SK-N-SH (cell line): ENCODE results near the gene TRIM9. TPM values are rescaled to one million over a fixed set of nuclear protein-coding genes. Genes with fewer than 3 reads are reported as not detected.

Source experiments
- CTCF ChIA-PET: fragments of 300-600, 350-600 bp; formaldehyde crosslinking; extraction: SDS; loops from one replicate; lab custom pipeline; 2021; lab: Yijun Ruan, JAX
- POLR2A ChIA-PET: fragments of 350-600 bp; sonication (Branson Sonifier 250); formaldehyde crosslinking; extraction: SDS; loops from one replicate; lab custom pipeline; 2020; ENCODE audit warnings: antibody characterized with exemption, inconsistent platforms; lab: Yijun Ruan, JAX
- DNase-seq: peaks from one replicate; pipeline ENCODE4 v3.0.0; 2012
- H2AFZ ChIP-seq: fragments of 200-600 bp; sonication (generic); 2 replicates; pipeline ENCODE4 v1.8.1; 2016; ENCODE audit warnings: antibody characterized with exemption, mild to moderate bottlenecking, low read depth
- H3F3A ChIP-seq: fragments of 200-600 bp; sonication (generic); replicated peaks from 2 replicates; pipeline ENCODE3; 2016; ENCODE audit warnings: antibody characterized with exemption, mild to moderate bottlenecking; ENCODE audit not compliant: insufficient read depth
- H3K27ac ChIP-seq, 2 experiments: fragments of 200-500 bp in 1 of 2; fragments of 200-600 bp in 1 of 2; sonication (Bioruptor generic) in 1 of 2; sonication (generic), shearing (Covaris generic) in 1 of 2; 2 replicates each; pipeline versions ENCODE4 v1.5.1 to v1.6.1; 2014 to 2016; ENCODE audit warnings: low read depth in 2 of 2, inconsistent platforms in 1 of 2, low read length in 1 of 2, mild to moderate bottlenecking in 1 of 2, mixed read lengths in 1 of 2
- H3K27me3 ChIP-seq: fragments of 200-600 bp; sonication (generic), shearing (Covaris generic); 2 replicates; pipeline ENCODE4 v1.6.1; 2016; ENCODE audit warnings: mixed run types; ENCODE audit not compliant: insufficient read depth
- H3K36me3 ChIP-seq, 2 experiments: fragments of 200-500 bp in 1 of 2; fragments of 200-600 bp in 1 of 2; sonication (Bioruptor generic) in 1 of 2; sonication (generic) in 1 of 2; replicated peaks in 1 of 2; 2 replicates each; pipeline versions ENCODE3 to v1.5.1; 2014 to 2016; ENCODE audit warnings: low read length in 1 of 2, mild to moderate bottlenecking in 1 of 2; ENCODE audit not compliant: insufficient read depth in 2 of 2, control insufficient read depth in 1 of 2
- H3K4me1 ChIP-seq, 2 experiments: fragments of 200-500 bp in 1 of 2; fragments of 200-600 bp in 1 of 2; sonication (Bioruptor generic) in 1 of 2; sonication (generic), shearing (Covaris generic) in 1 of 2; 2 replicates each; pipeline versions ENCODE4 v1.5.1 to v1.6.1; 2014 to 2016; ENCODE audit warnings: low read depth in 1 of 2, low read length in 1 of 2, mixed run types in 1 of 2; ENCODE audit not compliant: insufficient read depth in 2 of 2, control insufficient read depth in 1 of 2
- H3K4me2 ChIP-seq: fragments of 200-600 bp; sonication (generic), shearing (Covaris generic); 2 replicates; pipeline ENCODE4 v1.6.1; 2017; ENCODE audit warnings: mixed run types
- H3K4me3 ChIP-seq, 2 experiments: fragments of 200-500 bp in 1 of 2; fragments of 200-600 bp in 1 of 2; sonication (Bioruptor generic) in 1 of 2; sonication (generic), shearing (Covaris generic) in 1 of 2; 2 replicates each; pipeline versions ENCODE4 v1.5.1 to v1.8.1; 2014 to 2016; ENCODE audit warnings: low read depth in 2 of 2, inconsistent platforms in 1 of 2, low read length in 1 of 2, mild to moderate bottlenecking in 1 of 2, mixed read lengths in 1 of 2, moderate library complexity in 1 of 2
- H3K79me2 ChIP-seq: fragments of 200-600 bp; sonication (generic); 2 replicates; pipeline ENCODE4 v1.8.1; 2017; ENCODE audit warnings: mild to moderate bottlenecking; ENCODE audit not compliant: insufficient read depth
- H3K9ac ChIP-seq: fragments of 200-600 bp; sonication (generic); 2 replicates; pipeline ENCODE4 v1.6.1; 2017; ENCODE audit warnings: mixed run types
- H3K9me2 ChIP-seq: fragments of 200-600 bp; sonication (generic); 2 replicates; pipeline ENCODE4 v1.6.1; 2017; ENCODE audit warnings: mixed run types
- H3K9me3 ChIP-seq: fragments of 200-600 bp; sonication (generic); 2 replicates; pipeline ENCODE4 v1.6.1; 2017; ENCODE audit warnings: mixed run types, mild to moderate bottlenecking, moderate library complexity
- H4K20me1 ChIP-seq: fragments of 200-600 bp; sonication (generic); 2 replicates; pipeline ENCODE4 v1.6.1; 2017; ENCODE audit warnings: mild to moderate bottlenecking, mixed run types; ENCODE audit not compliant: insufficient read depth
- EP300 ChIP-seq, 2 experiments: IDR thresholded peaks; 2 replicates each; pipeline versions ENCODE4 v1.4.0 to v1.6.1; 2012; ENCODE audit warnings: borderline replicate concordance in 1 of 2, low read depth in 1 of 2, low read length in 1 of 2
- EZH2phosphoT487 ChIP-seq: fragments of 200-600 bp; sonication (generic); IDR thresholded peaks from 2 replicates; pipeline ENCODE4 v1.6.1; 2017; ENCODE audit warnings: low read depth, mixed run types, mild to moderate bottlenecking, antibody characterized with exemption, moderate library complexity, borderline replicate concordance
- FOSL2 ChIP-seq: IDR thresholded peaks from 2 replicates; pipeline ENCODE4 v1.4.0; 2012; ENCODE audit warnings: low read depth, mild to moderate bottlenecking, moderate library complexity, borderline replicate concordance
- FOXM1 ChIP-seq: IDR thresholded peaks from 2 replicates; pipeline ENCODE4 v1.4.0; 2012; ENCODE audit warnings: low read depth, mild to moderate bottlenecking
- GATA2 ChIP-seq: sonication (generic); formaldehyde crosslinking; IDR thresholded peaks from 2 replicates; pipeline ENCODE4 v1.5.0; 2020; ENCODE audit warnings: mild to moderate bottlenecking, missing genetic modification reagents
- JUND ChIP-seq: IDR thresholded peaks from 2 replicates; pipeline ENCODE4 v1.4.0; 2012
- MEF2A ChIP-seq: IDR thresholded peaks from 2 replicates; pipeline ENCODE4 v1.4.0; 2012; ENCODE audit warnings: low read depth, borderline replicate concordance
- MXI1 ChIP-seq: IDR thresholded peaks from 2 replicates; pipeline ENCODE4 v1.6.1; 2012; ENCODE audit warnings: mild to moderate bottlenecking, low read depth, low read length, improper control_type of control experiment
- NFIC ChIP-seq: IDR thresholded peaks from 2 replicates; pipeline ENCODE4 v1.4.0; 2012; ENCODE audit warnings: borderline replicate concordance
- NRF1 ChIP-seq: IDR thresholded peaks from 2 replicates; pipeline ENCODE4 v1.6.1; 2012; ENCODE audit warnings: low read depth, mild to moderate bottlenecking, low read length
- POLR2AphosphoS5 ChIP-seq: IDR thresholded peaks from 2 replicates; pipeline ENCODE4 v1.6.1; 2012; ENCODE audit warnings: low read depth, low read length
- RAD21 ChIP-seq: IDR thresholded peaks from 2 replicates; pipeline ENCODE4 v1.6.1; 2012; ENCODE audit warnings: mild to moderate bottlenecking, low read length
- RCOR1 ChIP-seq: fragments of 150-350 bp; IDR thresholded peaks from 2 replicates; pipeline ENCODE4 v1.6.1; 2017; ENCODE audit warnings: antibody characterized with exemption, low read length
- RXRA ChIP-seq: IDR thresholded peaks from 2 replicates; pipeline ENCODE4 v1.4.0; 2012; ENCODE audit warnings: low read depth, mild to moderate bottlenecking, borderline replicate concordance
- SIN3A ChIP-seq: IDR thresholded peaks from 2 replicates; pipeline ENCODE4 v1.6.1; 2012; ENCODE audit warnings: low read depth, mild to moderate bottlenecking, low read length, moderate library complexity, borderline replicate concordance
- TAF1 ChIP-seq: IDR thresholded peaks from 2 replicates; pipeline ENCODE4 v1.6.1; 2012; ENCODE audit warnings: low read depth, mild to moderate bottlenecking, low read length, moderate library complexity, borderline replicate concordance
- TCF12 ChIP-seq: IDR thresholded peaks from 2 replicates; pipeline ENCODE4 v1.4.0; 2012
- TEAD4 ChIP-seq: IDR thresholded peaks from 2 replicates; pipeline ENCODE4 v1.4.0; 2012; ENCODE audit warnings: mild to moderate bottlenecking, borderline replicate concordance; ENCODE audit not compliant: insufficient read depth
- YY1 ChIP-seq: IDR thresholded peaks from 2 replicates; pipeline ENCODE4 v1.4.0; 2012; ENCODE audit warnings: low read depth, mild to moderate bottlenecking
- WGBS: methylation state at CpG from one replicate; pipeline ENCODE4 v1.1.6; 2017; ENCODE audit warnings: low lambda C conversion rate; 5-methylcytosine and 5-hydroxymethylcytosine counted together
- polyA plus RNA-seq, 3 experiments: library from polyadenylated mRNA; depleted of rRNA; stranded (reverse); fragments of >200 nt; gene quantifications; 2 replicates each; pipeline ENCODE4 v1.2.3, GENCODE V29; 2012
- TF ChIP-seq, protein P1 (sequence below): IDR thresholded peaks from 2 replicates; pipeline ENCODE4 v1.4.0; 2012; ENCODE audit warnings: low read depth
- TF ChIP-seq, protein P2 (sequence below): fragments of 150-350 bp; IDR thresholded peaks from 2 replicates; pipeline ENCODE4 v1.6.1; 2017; ENCODE audit warnings: antibody characterized with exemption, low read length, low read depth, borderline replicate concordance
- TF ChIP-seq, protein P3 (sequence below): fragments of 150-350 bp; IDR thresholded peaks from 2 replicates; pipeline ENCODE4 v1.6.1; 2016; ENCODE audit warnings: mild to moderate bottlenecking, low read depth, low read length
- TF ChIP-seq, protein P4 (sequence below): IDR thresholded peaks from 2 replicates; pipeline ENCODE4; 2012
- TF ChIP-seq, protein P5 (sequence below): IDR thresholded peaks from 2 replicates; pipeline ENCODE4 v1.6.1; 2012; ENCODE audit warnings: mild to moderate bottlenecking, low read depth, low read length, moderate library complexity

Gene TRIM9
- polyA plus RNA-seq, 1 of the 3 experiments (the other 2 are of a cell fraction), result 3.9 TPM

DNA sequence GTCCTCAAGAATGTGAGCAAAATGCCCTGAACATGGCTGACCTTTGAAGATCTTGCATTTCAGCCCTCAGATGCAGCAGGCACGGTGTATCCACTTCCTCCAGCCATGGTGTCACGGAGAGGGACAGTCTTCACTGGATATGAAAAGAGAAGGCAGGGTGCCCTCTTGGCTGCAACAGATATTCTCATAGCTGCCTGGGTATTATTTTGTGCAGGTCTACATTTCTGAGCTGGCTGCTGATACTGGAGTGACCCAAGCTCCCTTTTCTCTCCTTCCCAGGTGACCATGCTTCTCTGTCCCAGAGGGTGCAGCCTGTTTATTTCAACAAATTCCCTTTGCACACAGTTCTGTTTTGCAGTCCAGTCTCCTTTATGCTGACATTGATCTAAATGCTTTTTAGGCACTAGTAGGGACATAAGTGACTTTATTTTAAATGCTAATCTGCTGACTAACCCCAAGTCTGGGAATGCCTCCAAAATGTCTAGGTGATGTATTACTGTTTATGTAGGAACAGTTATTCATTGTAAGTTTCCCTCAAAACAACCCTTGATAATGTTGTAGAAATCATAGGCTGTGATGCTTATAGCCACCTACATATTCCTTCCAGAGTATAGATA lies 133.2 kb downstream of the TRIM9 start:
- peak overlapping the region; percentile 87 to 90 for H3K27ac ChIP-seq
- peaks cover 60% of the 10 kb centered on the region for H3F3A ChIP-seq
- H3K9ac ChIP-seq, result peak overlapping the region; percentile 43; the same call in 1 of the 2 replicates
- H3K27me3 ChIP-seq, result no peaks in the 10 kb centered on the region
- H3K4me3 ChIP-seq, result peak overlapping the region; percentile 31 to 56; a peak in 3 of 4 replicates
- H4K20me1 ChIP-seq, result no peaks in the 10 kb centered on the region
- peak; percentile 32 for DNase-seq
- H2AFZ ChIP-seq, result no peak overlapping the region
- 10% methylated on average over 2 of the region's 2 CpGs for WGBS
- TF ChIP-seq POLR2AphosphoS5, result peak; percentile 49; the same call in 1 of the 2 replicates
- peak; percentile 70; the same call in 1 of the 2 replicates for TF ChIP-seq YY1
- peak; percentile 90 for TF ChIP-seq FOSL2
- TF ChIP-seq, protein P1, sequence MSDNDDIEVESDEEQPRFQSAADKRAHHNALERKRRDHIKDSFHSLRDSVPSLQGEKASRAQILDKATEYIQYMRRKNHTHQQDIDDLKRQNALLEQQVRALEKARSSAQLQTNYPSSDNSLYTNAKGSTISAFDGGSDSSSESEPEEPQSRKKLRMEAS, result 0 out of 2 replicates have a peak, but pooled peaks have one; percentile 25
- TF ChIP-seq, protein P2, sequence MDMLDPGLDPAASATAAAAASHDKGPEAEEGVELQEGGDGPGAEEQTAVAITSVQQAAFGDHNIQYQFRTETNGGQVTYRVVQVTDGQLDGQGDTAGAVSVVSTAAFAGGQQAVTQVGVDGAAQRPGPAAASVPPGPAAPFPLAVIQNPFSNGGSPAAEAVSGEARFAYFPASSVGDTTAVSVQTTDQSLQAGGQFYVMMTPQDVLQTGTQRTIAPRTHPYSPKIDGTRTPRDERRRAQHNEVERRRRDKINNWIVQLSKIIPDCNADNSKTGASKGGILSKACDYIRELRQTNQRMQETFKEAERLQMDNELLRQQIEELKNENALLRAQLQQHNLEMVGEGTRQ, result no peak
- no peak for TF ChIP-seq GATA2
- TF ChIP-seq TAF1, result 0 out of 2 replicates have a peak, but pooled peaks have one; percentile 13
- peak; percentile 83; the same call in 1 of the 2 replicates for TF ChIP-seq RXRA
- 0 out of 2 replicates have a peak, but pooled peaks have one; percentile 58 for TF ChIP-seq MEF2A
- TF ChIP-seq, protein P3, sequence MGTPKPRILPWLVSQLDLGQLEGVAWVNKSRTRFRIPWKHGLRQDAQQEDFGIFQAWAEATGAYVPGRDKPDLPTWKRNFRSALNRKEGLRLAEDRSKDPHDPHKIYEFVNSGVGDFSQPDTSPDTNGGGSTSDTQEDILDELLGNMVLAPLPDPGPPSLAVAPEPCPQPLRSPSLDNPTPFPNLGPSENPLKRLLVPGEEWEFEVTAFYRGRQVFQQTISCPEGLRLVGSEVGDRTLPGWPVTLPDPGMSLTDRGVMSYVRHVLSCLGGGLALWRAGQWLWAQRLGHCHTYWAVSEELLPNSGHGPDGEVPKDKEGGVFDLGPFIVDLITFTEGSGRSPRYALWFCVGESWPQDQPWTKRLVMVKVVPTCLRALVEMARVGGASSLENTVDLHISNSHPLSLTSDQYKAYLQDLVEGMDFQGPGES, result no peak
- no peak for TF ChIP-seq RAD21
- TF ChIP-seq NRF1, result no peak
- TF ChIP-seq SIN3A, result no peak; the same call in 1 of the 2 replicates
- TF ChIP-seq EZH2phosphoT487, result no peak
- TF ChIP-seq MXI1, result no peak
- peak; percentile 98 for TF ChIP-seq JUND
- TF ChIP-seq TCF12, result peak; percentile 94
- TF ChIP-seq, protein P4, sequence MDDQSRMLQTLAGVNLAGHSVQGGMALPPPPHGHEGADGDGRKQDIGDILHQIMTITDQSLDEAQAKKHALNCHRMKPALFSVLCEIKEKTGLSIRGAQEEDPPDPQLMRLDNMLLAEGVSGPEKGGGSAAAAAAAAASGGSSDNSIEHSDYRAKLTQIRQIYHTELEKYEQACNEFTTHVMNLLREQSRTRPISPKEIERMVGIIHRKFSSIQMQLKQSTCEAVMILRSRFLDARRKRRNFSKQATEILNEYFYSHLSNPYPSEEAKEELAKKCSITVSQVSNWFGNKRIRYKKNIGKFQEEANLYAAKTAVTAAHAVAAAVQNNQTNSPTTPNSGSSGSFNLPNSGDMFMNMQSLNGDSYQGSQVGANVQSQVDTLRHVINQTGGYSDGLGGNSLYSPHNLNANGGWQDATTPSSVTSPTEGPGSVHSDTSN, result peak; percentile 99
- TF ChIP-seq NFIC, result peak; percentile 98
- TF ChIP-seq EP300 (IDR thresholded peaks at IDR 0.05; ENCODE audit: borderline replicate concordance in 1 of 2, low read depth in 1 of 2, low read length in 1 of 2), result peak; percentile 56 to 93
- TF ChIP-seq RCOR1, result no peak
- TF ChIP-seq, protein P5, sequence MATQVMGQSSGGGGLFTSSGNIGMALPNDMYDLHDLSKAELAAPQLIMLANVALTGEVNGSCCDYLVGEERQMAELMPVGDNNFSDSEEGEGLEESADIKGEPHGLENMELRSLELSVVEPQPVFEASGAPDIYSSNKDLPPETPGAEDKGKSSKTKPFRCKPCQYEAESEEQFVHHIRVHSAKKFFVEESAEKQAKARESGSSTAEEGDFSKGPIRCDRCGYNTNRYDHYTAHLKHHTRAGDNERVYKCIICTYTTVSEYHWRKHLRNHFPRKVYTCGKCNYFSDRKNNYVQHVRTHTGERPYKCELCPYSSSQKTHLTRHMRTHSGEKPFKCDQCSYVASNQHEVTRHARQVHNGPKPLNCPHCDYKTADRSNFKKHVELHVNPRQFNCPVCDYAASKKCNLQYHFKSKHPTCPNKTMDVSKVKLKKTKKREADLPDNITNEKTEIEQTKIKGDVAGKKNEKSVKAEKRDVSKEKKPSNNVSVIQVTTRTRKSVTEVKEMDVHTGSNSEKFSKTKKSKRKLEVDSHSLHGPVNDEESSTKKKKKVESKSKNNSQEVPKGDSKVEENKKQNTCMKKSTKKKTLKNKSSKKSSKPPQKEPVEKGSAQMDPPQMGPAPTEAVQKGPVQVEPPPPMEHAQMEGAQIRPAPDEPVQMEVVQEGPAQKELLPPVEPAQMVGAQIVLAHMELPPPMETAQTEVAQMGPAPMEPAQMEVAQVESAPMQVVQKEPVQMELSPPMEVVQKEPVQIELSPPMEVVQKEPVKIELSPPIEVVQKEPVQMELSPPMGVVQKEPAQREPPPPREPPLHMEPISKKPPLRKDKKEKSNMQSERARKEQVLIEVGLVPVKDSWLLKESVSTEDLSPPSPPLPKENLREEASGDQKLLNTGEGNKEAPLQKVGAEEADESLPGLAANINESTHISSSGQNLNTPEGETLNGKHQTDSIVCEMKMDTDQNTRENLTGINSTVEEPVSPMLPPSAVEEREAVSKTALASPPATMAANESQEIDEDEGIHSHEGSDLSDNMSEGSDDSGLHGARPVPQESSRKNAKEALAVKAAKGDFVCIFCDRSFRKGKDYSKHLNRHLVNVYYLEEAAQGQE, result no peak
- TF ChIP-seq TEAD4, result peak; percentile 85
- peak; percentile 60; the same call in 1 of the 2 replicates for TF ChIP-seq FOXM1
- peak overlapping the region; percentile 86 for H3K4me2 ChIP-seq
- H3K9me3 ChIP-seq, result no peaks in the 10 kb centered on the region
- no peaks in the 10 kb centered on the region for H3K9me2 ChIP-seq
- H3K79me2 ChIP-seq, result no peaks in the 10 kb centered on the region
- POLR2A ChIA-PET, result no interaction called here
- CTCF ChIA-PET, result interaction anchor here (0.6 to 1.1 kb wide), 3 partner anchors 17 to 135 kb away, joined by 3 to 4 read pairs (median 3); partner anchors contain the start of gene TRIM9
- no peaks in the 10 kb centered on the region for H3K36me3 ChIP-seq
- H3K4me1 ChIP-seq, result peaks cover 12 to 51% of the 10 kb centered on the region in 2 experiments
